Measurements from ENCODE around the gene SYT9. TPM values are rescaled to one million over a fixed set of nuclear protein-coding genes. Genes with fewer than 3 reads are reported as not detected.
"Not testable (repeated sequence)": the region's sequence is repeated elsewhere in the genome, so short reads cannot be mapped to it uniquely, and the experiment has no call there.

SYT9 gene
- total RNA-seq, 2 donors from 2014 or later = 0.05 to 0.07 TPM

DNA sequence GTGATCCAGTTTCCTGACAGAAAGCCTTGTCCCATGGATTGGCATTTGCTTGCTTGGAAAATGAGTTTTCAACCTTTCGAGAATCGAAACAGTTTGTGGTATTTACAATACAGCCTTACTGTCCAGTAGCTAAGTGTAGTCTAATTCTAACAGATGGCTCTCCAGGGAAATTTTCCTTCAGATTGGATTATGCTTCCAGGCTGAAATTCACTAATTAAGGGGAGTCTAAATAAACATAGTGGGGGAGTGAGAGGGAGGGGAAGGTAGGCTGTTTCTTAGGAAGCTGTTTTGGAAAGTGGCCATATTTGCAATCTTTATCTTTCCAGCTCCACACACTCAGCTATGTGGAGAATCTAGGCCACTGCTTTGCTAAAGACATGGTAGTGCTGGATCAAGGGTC, 81.3 kb downstream of the SYT9 start:
- H3K36me3 ChIP-seq = no peaks in the 10 kb centered on the region
- H3K4me3 ChIP-seq = no peak overlapping the region
- no peak overlapping the region for H3K27ac ChIP-seq
- TF ChIP-seq, protein P1, sequence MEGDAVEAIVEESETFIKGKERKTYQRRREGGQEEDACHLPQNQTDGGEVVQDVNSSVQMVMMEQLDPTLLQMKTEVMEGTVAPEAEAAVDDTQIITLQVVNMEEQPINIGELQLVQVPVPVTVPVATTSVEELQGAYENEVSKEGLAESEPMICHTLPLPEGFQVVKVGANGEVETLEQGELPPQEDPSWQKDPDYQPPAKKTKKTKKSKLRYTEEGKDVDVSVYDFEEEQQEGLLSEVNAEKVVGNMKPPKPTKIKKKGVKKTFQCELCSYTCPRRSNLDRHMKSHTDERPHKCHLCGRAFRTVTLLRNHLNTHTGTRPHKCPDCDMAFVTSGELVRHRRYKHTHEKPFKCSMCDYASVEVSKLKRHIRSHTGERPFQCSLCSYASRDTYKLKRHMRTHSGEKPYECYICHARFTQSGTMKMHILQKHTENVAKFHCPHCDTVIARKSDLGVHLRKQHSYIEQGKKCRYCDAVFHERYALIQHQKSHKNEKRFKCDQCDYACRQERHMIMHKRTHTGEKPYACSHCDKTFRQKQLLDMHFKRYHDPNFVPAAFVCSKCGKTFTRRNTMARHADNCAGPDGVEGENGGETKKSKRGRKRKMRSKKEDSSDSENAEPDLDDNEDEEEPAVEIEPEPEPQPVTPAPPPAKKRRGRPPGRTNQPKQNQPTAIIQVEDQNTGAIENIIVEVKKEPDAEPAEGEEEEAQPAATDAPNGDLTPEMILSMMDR (IDR thresholded peaks at IDR 0.05) = no peak
- no peaks in the 10 kb centered on the region for H3K27me3 ChIP-seq
- no peaks in the 10 kb centered on the region for H3K4me1 ChIP-seq
- no peak overlapping the region for H3K9ac ChIP-seq (ENCODE audit: low read depth in 2 of 2, low read length in 2 of 2)
- intact Hi-C loops (cut with DNase I) = no loop called here
- DNase-seq = no peak
- no peaks in the 10 kb centered on the region for H3K9me3 ChIP-seq

DNA sequence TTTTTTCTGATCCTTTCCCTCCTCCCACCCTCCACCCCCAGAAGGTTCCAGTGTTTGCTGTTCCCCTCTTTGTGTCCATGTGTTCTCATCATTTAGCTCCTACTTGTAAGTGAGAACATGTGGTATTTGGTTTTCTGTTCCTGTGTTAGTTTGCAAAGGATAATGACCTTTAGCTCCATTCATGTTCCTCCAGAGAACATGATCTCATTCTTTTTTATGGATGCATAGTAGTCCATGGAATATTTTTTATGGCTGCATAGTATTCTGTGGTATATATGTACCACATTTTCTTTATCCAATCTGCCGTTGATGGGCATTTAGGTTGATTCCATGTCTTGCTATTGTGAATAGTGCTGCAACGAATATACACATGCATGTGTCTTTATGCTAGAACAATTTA, 83.7 kb downstream of the SYT9 start:
- H3K27ac ChIP-seq; DNase-seq; H3K27me3 ChIP-seq; H3K36me3 ChIP-seq; H3K9me3 ChIP-seq; H3K4me1 ChIP-seq; H3K9ac ChIP-seq (ENCODE audit: low read depth in 2 of 2, low read length in 2 of 2); H3K4me3 ChIP-seq; intact Hi-C loops (cut with DNase I): not testable (repeated sequence)

DNA sequence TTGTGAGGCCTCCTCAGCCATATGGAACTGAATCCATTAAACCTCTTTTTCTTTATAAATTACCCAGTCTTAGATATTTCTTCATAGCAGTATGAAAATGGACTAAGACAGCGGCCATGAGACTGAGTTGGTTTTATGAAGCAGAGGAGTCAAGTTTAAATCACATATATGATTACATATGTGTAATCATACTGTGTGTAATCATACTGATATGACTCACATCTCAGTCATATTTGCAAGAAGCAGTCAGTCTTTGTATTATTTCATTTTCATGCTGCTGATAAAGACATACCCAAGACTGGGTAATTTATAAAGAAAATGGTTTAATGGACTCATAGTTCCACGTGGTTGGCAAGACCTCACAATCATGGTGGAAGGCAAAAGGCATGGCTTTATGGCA, 89.8 kb downstream of the SYT9 start:
- Histone ChIP-seq H3K4me1 (no peaks in the 10 kb centered on the region), H3K27ac (no peak overlapping the region), H3K27me3 (no peaks in the 10 kb centered on the region), H3K4me3 (no peak overlapping the region), H3K36me3 (no peaks in the 10 kb centered on the region), H3K9me3 (no peaks in the 10 kb centered on the region), H3K9ac (ENCODE audit: low read depth in 2 of 2, low read length in 2 of 2) (no peak overlapping the region)
- intact Hi-C loops (cut with DNase I) = no loop called here
- no peak for DNase-seq
- TF ChIP-seq, protein P1 (IDR thresholded peaks at IDR 0.05) = no peak

DNA sequence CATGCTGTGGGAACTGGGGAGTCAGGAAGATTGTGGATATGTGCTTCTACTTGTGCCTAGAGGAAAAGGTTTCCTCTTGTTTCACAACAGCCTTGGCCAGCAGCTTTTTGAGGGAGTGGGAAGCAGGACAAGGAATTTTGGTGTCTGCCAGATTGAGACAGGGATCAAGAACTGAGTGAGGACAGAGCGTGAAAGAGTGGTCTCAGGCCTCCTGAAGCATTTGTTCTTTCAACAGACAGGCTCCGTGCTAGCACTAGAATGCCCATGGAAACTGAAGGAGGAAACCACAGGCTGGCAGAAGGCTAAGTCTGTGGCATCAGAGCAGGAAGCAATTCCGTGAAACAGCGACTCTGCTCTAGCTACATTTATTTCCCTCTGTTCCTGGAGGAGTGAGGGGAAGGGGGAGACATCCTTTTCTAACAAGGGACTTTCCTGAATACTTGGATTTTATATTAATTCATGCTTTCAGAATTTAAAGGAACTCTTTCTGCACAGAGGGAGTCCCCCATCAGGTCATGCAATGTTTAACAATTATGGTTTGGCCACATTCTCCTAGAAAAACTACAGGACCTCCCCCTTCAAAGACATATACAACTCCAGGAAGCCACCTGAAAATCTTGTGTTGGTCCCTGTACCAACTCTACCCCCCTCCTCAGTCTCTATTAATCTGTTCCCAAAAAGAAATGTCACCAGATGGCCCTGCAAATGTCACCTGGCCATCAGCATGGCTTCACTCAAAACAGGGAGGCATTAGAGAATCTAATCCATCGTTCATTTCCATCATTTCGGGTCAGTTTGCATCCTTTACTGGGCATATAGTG, 96.1 kb downstream of the SYT9 start:
- DNase-seq = no peak
- Histone ChIP-seq H3K27ac (no peak overlapping the region), H3K4me3 (no peak overlapping the region), H3K4me1 (no peaks in the 10 kb centered on the region), H3K36me3 (no peaks in the 10 kb centered on the region), H3K27me3 (no peaks in the 10 kb centered on the region), H3K9ac (ENCODE audit: low read depth in 2 of 2, low read length in 2 of 2) (no peak overlapping the region), H3K9me3 (no peaks in the 10 kb centered on the region)
- intact Hi-C loops (cut with DNase I) = no loop called here
- TF ChIP-seq, protein P1 (IDR thresholded peaks at IDR 0.05) = no peak

DNA sequence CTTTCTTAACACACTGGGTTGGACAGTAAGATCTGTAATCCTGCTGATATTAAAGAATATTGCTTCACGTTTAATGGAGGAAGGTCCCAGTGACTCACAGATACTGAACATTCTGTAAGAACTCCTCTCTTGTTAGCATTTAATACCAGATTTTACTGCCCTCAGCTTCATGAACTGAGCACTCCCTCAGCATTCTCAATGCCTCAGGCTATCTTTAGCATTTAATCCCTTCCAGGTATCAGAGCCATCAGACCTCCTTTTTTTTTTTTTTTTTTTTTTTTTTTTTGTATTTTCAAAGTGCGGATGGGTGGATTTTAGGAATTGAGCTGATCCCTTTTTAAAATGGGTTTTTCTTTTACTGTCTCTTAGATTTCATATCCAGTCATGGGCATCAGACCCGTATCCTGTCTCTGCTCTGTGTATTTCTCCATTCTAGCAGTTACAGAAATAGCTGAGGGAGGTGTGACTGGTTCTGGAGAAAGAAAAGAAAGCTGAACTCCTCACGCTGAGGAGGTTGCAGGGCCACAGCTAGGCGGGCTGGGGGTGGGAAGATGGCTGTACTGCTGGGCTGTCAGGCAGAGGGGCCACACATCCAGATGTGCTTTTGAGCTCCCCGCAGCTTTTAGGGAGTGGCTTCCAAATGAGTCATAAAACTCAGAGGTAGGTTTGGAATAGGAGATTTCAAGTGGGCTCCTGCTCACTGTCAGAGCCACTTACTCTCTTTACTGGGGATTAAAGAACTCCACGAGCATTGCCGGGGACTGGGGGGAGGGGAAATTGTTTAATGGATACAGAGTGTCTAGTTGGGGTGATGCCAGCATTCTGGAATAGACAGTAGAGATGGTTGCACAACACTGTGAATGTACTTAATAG, 97.0 kb downstream of the SYT9 start:
- TF ChIP-seq, protein P1 (IDR thresholded peaks at IDR 0.05) = no peak
- Histone ChIP-seq H3K27ac (no peak overlapping the region), H3K9me3 (no peaks in the 10 kb centered on the region), H3K36me3 (no peaks in the 10 kb centered on the region), H3K4me3 (no peak overlapping the region), H3K27me3 (no peaks in the 10 kb centered on the region), H3K9ac (ENCODE audit: low read depth in 2 of 2, low read length in 2 of 2) (no peak overlapping the region), H3K4me1 (no peaks in the 10 kb centered on the region)
- intact Hi-C loops (cut with DNase I) = no loop called here
- DNase-seq = no peak

Data from colonic mucosa (tissue), 4 donors.